PC-3 (cell line): Measurements from ENCODE around the gene CHRM2. TPM values are rescaled to one million over a fixed set of nuclear protein-coding genes. Genes with fewer than 3 reads are reported as not detected.

Source experiments
- ATAC-seq: fragments of 200-7000 bp; cut with Tn5 transposase; 2 replicates; pipeline ENCODE4 v1.9.1; 2020; ENCODE audit warnings: mild to moderate bottlenecking, moderate library complexity
- BruUV-seq: library from RNA; stranded (reverse); fragments of 400-500 nt; replicated peaks from 2 replicates; lab custom pipeline; 2021; lab: Mats Ljungman, UMichigan
- CTCF ChIA-PET: fragments of 300-600 bp; sonication (Branson Sonifier 250); formaldehyde crosslinking; loops from one replicate; lab custom pipeline; 2022; ENCODE audit warnings: antibody characterized with exemption; lab: Charles Lee
- POLR2A ChIA-PET: fragments of 300-600 bp; sonication (Branson Sonifier 250); formaldehyde crosslinking; loops from one replicate; lab custom pipeline; 2022; ENCODE audit warnings: antibody characterized with exemption; ENCODE audit not compliant: unreplicated experiment; lab: Charles Lee
- DNase-seq: peaks from one replicate; pipeline ENCODE4 v3.0.0-alpha.2; 2015
- H2AFZ ChIP-seq: fragments of 300-600 bp; sonication (generic); 2 replicates; pipeline ENCODE4 v1.6.0; 2016; ENCODE audit warnings: antibody characterized with exemption, low read length
- H3F3A ChIP-seq: fragments of 300-600 bp; sonication (generic); one replicate; pipeline ENCODE4 v1.6.0; 2017; ENCODE audit warnings: antibody characterized with exemption, low read length, control low read depth, mild to moderate bottlenecking; ENCODE audit not compliant: unreplicated experiment
- H3K27ac ChIP-seq: fragments of 300-600 bp; sonication (generic); 2 replicates; pipeline ENCODE4 v1.5.1; 2016; ENCODE audit warnings: mild to moderate bottlenecking, low read length
- H3K27me3 ChIP-seq: fragments of 300-600 bp; sonication (generic); 2 replicates; pipeline ENCODE4 v1.6.1; 2016; ENCODE audit warnings: low read length, mixed read lengths
- H3K36me3 ChIP-seq: fragments of 300-600 bp; sonication (generic); 2 replicates; pipeline ENCODE4 v1.6.1; 2016; ENCODE audit warnings: low read depth, mixed run types, low read length, mixed read lengths
- H3K4me1 ChIP-seq: fragments of 300-600 bp; sonication (generic); 2 replicates; pipeline ENCODE4 v1.5.1; 2016; ENCODE audit warnings: low read length; ENCODE audit not compliant: insufficient read depth
- H3K4me2 ChIP-seq: fragments of 300-600 bp; sonication (generic); 2 replicates; pipeline ENCODE4 v1.6.0; 2016; ENCODE audit warnings: low read length
- H3K4me3 ChIP-seq: fragments of 300-600 bp; sonication (generic); 2 replicates; pipeline ENCODE4 v1.5.1; 2016; ENCODE audit warnings: mild to moderate bottlenecking, low read length, mixed read lengths
- H3K79me2 ChIP-seq: fragments of 300-600 bp; sonication (generic); 2 replicates; pipeline ENCODE4 v1.6.1; 2017; ENCODE audit warnings: low read length, mixed read lengths
- H3K9ac ChIP-seq: fragments of 300-600 bp; sonication (generic); 2 replicates; pipeline ENCODE4 v1.6.0; 2016; ENCODE audit warnings: mild to moderate bottlenecking, low read length
- H3K9me2 ChIP-seq: fragments of 300-600 bp; sonication (generic); replicated peaks from 2 replicates; pipeline ENCODE4 v1.6.1; 2016; ENCODE audit warnings: mixed run types, low read length, mixed read lengths
- H3K9me3 ChIP-seq: fragments of 300-600 bp; sonication (generic); 2 replicates; pipeline ENCODE4 v1.6.1; 2016; ENCODE audit warnings: low read length, mixed read lengths
- H4K20me1 ChIP-seq: fragments of 300-600 bp; sonication (generic); 2 replicates; pipeline ENCODE4 v1.6.1; 2016; ENCODE audit warnings: low read length, mixed read lengths
- CTCF ChIP-seq: fragments of 300-600 bp; sonication (generic); conservative IDR thresholded peaks from 2 replicates; pipeline ENCODE4 v1.5.1; 2017; ENCODE audit warnings: antibody characterized with exemption, low read depth, mild to moderate bottlenecking, low read length
- EZH2 ChIP-seq: fragments of 300-600 bp; sonication (generic); IDR thresholded peaks from one replicate; pipeline ENCODE4 v1.6.1; 2017; ENCODE audit warnings: antibody characterized with exemption, mild to moderate bottlenecking, low read length; ENCODE audit not compliant: unreplicated experiment
- EZH2phosphoT487 ChIP-seq: fragments of 300-600 bp; sonication (generic); IDR thresholded peaks from 2 replicates; pipeline ENCODE4 v1.6.1; 2018; ENCODE audit warnings: mild to moderate bottlenecking, antibody characterized with exemption, low read length, borderline replicate concordance
- intact Hi-C: fragments of 100-400 bp; cut with micrococcal nuclease; formaldehyde crosslinking; loops from 2 replicates; pipeline ENCODE4 v1.9.0; 2023
- total RNA-seq: library from RNA; depleted of rRNA; stranded (reverse); fragments of >200 nt; gene quantifications from 2 replicates; pipeline ENCODE4 v1.2.3, GENCODE V29; 2014

The CHRM2 gene
- total RNA-seq, 1 experiment from 2014 or later: not detected

DNA sequence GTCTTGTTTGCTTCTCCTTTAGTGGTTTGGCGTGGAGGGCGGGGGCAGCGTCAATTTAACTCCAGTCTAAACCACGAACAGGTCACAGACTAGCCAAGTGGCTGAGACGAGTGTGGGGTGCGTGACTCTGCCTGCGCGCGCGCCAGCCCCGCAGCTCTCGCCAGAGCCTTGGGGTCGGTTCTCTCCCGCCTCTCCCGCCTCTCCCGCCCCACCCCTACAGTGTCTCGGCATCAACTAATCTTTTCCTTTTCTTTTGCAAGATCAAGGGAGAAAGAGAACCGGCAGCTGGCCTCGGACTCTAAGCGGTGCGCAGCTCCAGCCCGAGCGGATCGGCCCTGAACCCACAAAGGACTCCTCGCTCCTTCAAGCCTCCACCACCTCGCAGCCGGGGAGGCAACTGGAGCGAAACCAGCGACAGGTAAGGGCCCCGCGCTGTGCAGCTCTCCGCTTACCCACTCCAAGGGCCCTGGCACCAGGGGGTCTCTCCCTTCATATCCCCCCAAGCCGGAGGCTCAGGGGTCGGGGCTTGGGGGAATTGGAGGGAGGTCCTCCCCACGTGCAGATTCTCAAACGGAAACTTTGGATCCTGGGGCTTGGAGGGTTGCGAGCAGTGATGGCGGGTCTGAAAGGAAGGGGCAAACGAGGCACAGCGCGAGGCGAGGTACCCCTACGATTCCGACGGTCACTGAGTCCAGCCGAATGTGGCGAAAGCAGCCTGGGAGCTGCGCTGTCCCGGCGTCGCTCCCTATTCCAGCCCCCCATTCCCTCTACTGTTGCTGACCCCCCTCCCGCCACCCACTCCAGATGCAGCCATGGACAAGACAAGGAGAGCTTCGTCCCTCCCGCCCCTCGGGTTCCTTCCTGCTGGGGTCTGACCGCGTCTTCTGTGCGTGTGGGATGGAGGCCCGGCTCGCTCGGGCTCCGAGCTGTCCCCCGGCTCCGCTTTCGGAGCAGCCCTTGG, 829 bp downstream of the CHRM2 start:
- no peak for DNase-seq
- Histone ChIP-seq H3K9me3 (no peaks in the 10 kb centered on the region), H4K20me1 (no peaks in the 10 kb centered on the region), H3K4me2 (no peak overlapping the region), H3K79me2 (no peaks in the 10 kb centered on the region), H3K9ac (no peak overlapping the region), H3F3A (no peaks in the 10 kb centered on the region), H3K9me2 (no peaks in the 10 kb centered on the region), H3K27me3 (peaks cover 82% of the 10 kb centered on the region), H3K36me3 (no peaks in the 10 kb centered on the region), H3K4me3 (no peak overlapping the region), H3K27ac (no peak overlapping the region), H2AFZ (no peak overlapping the region), H3K4me1 (no peaks in the 10 kb centered on the region)
- intact Hi-C loops: no loop called here
- POLR2A ChIA-PET: no interaction called here
- BruUV-seq: no TSS peak
- ATAC-seq: no peak
- TF ChIP-seq CTCF: no peak
- TF ChIP-seq EZH2: no peak
- no peak for TF ChIP-seq EZH2phosphoT487
- CTCF ChIA-PET: no interaction called here

- CTCF ChIA-PET: interaction anchor here (0.7 kb wide), 1 partner anchor 30 kb away, joined by 4 read pairs; no protein-coding TSS in a partner anchor
- Histone ChIP-seq H2AFZ (no peak overlapping the region), H4K20me1 (no peaks in the 10 kb centered on the region), H3K9me2 (no peaks in the 10 kb centered on the region), H3F3A (no peaks in the 10 kb centered on the region), H3K4me3 (no peak overlapping the region), H3K27me3 (peaks cover 73% of the 10 kb centered on the region), H3K4me1 (no peaks in the 10 kb centered on the region), H3K79me2 (no peaks in the 10 kb centered on the region), H3K4me2 (no peak overlapping the region), H3K36me3 (no peaks in the 10 kb centered on the region), H3K9ac (no peak overlapping the region), H3K9me3 (no peaks in the 10 kb centered on the region), H3K27ac (no peak overlapping the region)
- TF ChIP-seq CTCF (no peak), EZH2 (no peak), EZH2phosphoT487 (no peak)
- intact Hi-C loops: loop anchor here (10.0 kb wide), 1 partner anchor 1035 kb away; no protein-coding TSS in a partner anchor
- DNase-seq (no peak), ATAC-seq (no peak)
- no TSS peak for BruUV-seq
- POLR2A ChIA-PET: no interaction called here
These were observed 1.8 kb downstream of the CHRM2 start for GRCh38 chr7:136869991-136870865.
